CD4-positive, alpha-beta memory T cell (primary cell): ENCODE results near the gene SGMS2. TPM values are rescaled to one million over a fixed set of nuclear protein-coding genes. Genes with fewer than 3 reads are reported as not detected.

Experiments used
- CTCF ChIA-PET: fragments of 350-600 bp; sonication (Branson Sonifier 250); formaldehyde crosslinking; loops from one replicate; lab custom pipeline; 2021; ENCODE audit warnings: inconsistent platforms; ENCODE audit not compliant: partially characterized antibody; lab: Charles Lee
- POLR2A ChIA-PET: fragments of 350-600 bp; sonication (Branson Sonifier 250); formaldehyde crosslinking; loops from one replicate; lab custom pipeline; 2021; ENCODE audit not compliant: partially characterized antibody; lab: Charles Lee
- DNase-seq, 5 donors: peaks; one replicate each; pipeline versions ENCODE4 v3.0.0 to v3.0.0-alpha.2; 2020 to 2022; ENCODE audit warnings: mixed read lengths in 1 of 5
- H3K27ac ChIP-seq: one replicate; pipeline ENCODE4 v1.7.0; 2013; ENCODE audit warnings: low read depth, low read length
- H3K27me3 ChIP-seq: 2 replicates; pipeline ENCODE4 v1.7.0; 2013; ENCODE audit warnings: mild to moderate bottlenecking, low read length, moderate library complexity; ENCODE audit not compliant: insufficient read depth
- H3K36me3 ChIP-seq: 2 replicates; pipeline ENCODE4 v1.7.0; 2013; ENCODE audit warnings: mild to moderate bottlenecking, low read length, moderate library complexity; ENCODE audit not compliant: insufficient read depth
- H3K4me1 ChIP-seq: 2 replicates; pipeline ENCODE4 v1.7.0; 2013; ENCODE audit warnings: mild to moderate bottlenecking, low read length, moderate library complexity; ENCODE audit not compliant: insufficient read depth
- H3K4me3 ChIP-seq, 2 donors: one replicate each; pipeline ENCODE4 v1.7.0; 2013; ENCODE audit warnings: low read length in 2 of 2, mild to moderate bottlenecking in 1 of 2
- H3K9me3 ChIP-seq, 2 donors: one replicate each; pipeline ENCODE4 v1.7.0; 2013; ENCODE audit warnings: low read length in 2 of 2, control low read depth in 1 of 2; ENCODE audit not compliant: control insufficient read depth in 1 of 2
- H3K27ac Mint-ChIP-seq, 7 donors: one replicate each; pipeline ENCODE4 v1.8.0; 2020 to 2021; ENCODE audit warnings: mixed read lengths in 7 of 7, mild to moderate bottlenecking in 6 of 7, inconsistent platforms in 3 of 7, moderate library complexity in 3 of 7
- H3K27me3 Mint-ChIP-seq, 2 donors: one replicate each; pipeline ENCODE4 v1.8.0; 2020 to 2021; ENCODE audit warnings: mixed read lengths in 2 of 2
- H3K36me3 Mint-ChIP-seq, 2 donors: one replicate each; pipeline ENCODE4 v1.8.0; 2020 to 2021; ENCODE audit warnings: mixed read lengths in 2 of 2, inconsistent platforms in 1 of 2, mild to moderate bottlenecking in 1 of 2
- H3K4me1 Mint-ChIP-seq, 4 donors: one replicate each; pipeline ENCODE4 v1.8.0; 2020 to 2021; ENCODE audit warnings: mixed read lengths in 4 of 4, mild to moderate bottlenecking in 1 of 4
- H3K4me3 Mint-ChIP-seq, 8 donors: one replicate each; pipeline ENCODE4 v1.8.0; 2020 to 2021; ENCODE audit warnings: mixed read lengths in 8 of 8, mild to moderate bottlenecking in 7 of 8, moderate library complexity in 6 of 8, inconsistent platforms in 3 of 8
- H3K9me3 Mint-ChIP-seq, 8 donors: one replicate each; pipeline ENCODE4 v1.8.0; 2020 to 2021; ENCODE audit warnings: mixed read lengths in 8 of 8, mild to moderate bottlenecking in 5 of 8, inconsistent platforms in 3 of 8, moderate library complexity in 1 of 8
- intact Hi-C: fragments of 100-400 bp; cut with micrococcal nuclease; formaldehyde crosslinking; loops from one replicate; pipeline ENCODE4 v1.15.1; 2023
- polyA plus RNA-seq, 2 donors: library from polyadenylated mRNA; unstranded; fragments of 300-500 nt; fragmentation: Illumina TruSeq; gene quantifications; one replicate each; pipeline ENCODE4 v1.2.3, GENCODE V29; 2021
- total RNA-seq, 2 experiments: library from RNA; stranded (reverse); gene quantifications; one replicate each; pipeline ENCODE4 v1.2.3, GENCODE V29; 2021

Gene SGMS2
- total and polyA plus RNA-seq, 4 experiments from 2014 or later: 0.28 to 0.67 TPM; not detected in 2

DNA sequence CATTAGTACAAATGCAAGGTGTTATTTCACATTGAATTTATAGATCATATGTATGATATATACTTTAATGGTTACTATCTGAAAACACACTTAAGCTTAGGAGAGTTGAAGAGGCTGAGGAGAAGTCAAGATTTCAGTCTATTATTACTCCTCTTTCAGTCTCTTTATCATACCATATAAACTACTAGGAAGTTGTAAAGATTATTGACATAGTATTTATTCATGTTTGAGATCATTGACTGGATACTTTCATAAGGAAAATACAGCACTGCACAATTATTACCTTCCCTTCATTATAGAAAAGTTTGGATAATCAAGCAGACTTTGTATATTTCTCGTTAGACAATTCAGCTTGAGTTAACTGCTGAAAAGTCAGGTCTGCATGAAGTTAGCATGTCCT, 10.0 kb upstream of the SGMS2 start:
- no peaks in the 10 kb centered on the region for H3K27me3 ChIP-seq
- H3K4me1 Mint-ChIP-seq: no peaks in the 10 kb centered on the region
- no peak overlapping the region for H3K27ac ChIP-seq
- intact Hi-C loops: no loop called here
- no peaks in the 10 kb centered on the region for H3K9me3 Mint-ChIP-seq
- no peaks in the 10 kb centered on the region for H3K4me1 ChIP-seq
- ChIA-PET POLR2A (no interaction called here), CTCF (no interaction called here)
- no peaks in the 10 kb centered on the region for H3K9me3 ChIP-seq
- no peak overlapping the region for H3K27ac Mint-ChIP-seq
- H3K4me3 ChIP-seq: no peak overlapping the region
- H3K36me3 ChIP-seq: no peaks in the 10 kb centered on the region
- H3K36me3 Mint-ChIP-seq: no peaks in the 10 kb centered on the region
- H3K4me3 Mint-ChIP-seq: no peak overlapping the region
- no peak for DNase-seq
- peaks cover 4 to 8% of the 10 kb centered on the region in 2 donors for H3K27me3 Mint-ChIP-seq

DNA sequence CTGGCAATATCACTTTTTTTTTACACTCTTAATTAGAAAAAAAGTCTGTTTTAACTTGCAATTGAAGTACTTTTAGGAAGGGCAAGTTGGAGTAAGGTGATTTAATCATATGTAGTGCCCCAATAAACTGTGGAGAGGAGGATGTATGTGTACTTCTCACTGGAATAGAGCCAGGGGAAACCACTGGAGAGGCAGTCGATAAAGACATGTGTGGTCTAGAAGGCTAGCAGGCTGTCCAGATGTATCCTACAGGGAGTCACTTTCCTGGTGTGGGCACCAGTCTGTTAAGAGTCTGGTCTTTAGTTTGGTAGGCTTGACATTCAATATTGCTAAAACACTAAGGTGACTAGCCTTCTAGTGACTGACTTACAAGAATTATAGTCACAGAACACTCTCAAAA, 9.6 kb upstream of the SGMS2 start:
- H3K36me3 Mint-ChIP-seq: no peaks in the 10 kb centered on the region
- Histone ChIP-seq H3K27me3 (no peaks in the 10 kb centered on the region), H3K4me1 (no peaks in the 10 kb centered on the region), H3K4me3 (no peak overlapping the region), H3K9me3 (no peaks in the 10 kb centered on the region), H3K27ac (no peak overlapping the region), H3K36me3 (no peaks in the 10 kb centered on the region)
- no peaks in the 10 kb centered on the region for H3K4me1 Mint-ChIP-seq
- no peaks in the 10 kb centered on the region for H3K9me3 Mint-ChIP-seq
- ChIA-PET POLR2A (no interaction called here), CTCF (no interaction called here)
- DNase-seq: no peak
- no peak overlapping the region for H3K4me3 Mint-ChIP-seq
- intact Hi-C loops: no loop called here
- no peak overlapping the region for H3K27ac Mint-ChIP-seq
- H3K27me3 Mint-ChIP-seq: peaks cover 4 to 8% of the 10 kb centered on the region in 2 donors

DNA sequence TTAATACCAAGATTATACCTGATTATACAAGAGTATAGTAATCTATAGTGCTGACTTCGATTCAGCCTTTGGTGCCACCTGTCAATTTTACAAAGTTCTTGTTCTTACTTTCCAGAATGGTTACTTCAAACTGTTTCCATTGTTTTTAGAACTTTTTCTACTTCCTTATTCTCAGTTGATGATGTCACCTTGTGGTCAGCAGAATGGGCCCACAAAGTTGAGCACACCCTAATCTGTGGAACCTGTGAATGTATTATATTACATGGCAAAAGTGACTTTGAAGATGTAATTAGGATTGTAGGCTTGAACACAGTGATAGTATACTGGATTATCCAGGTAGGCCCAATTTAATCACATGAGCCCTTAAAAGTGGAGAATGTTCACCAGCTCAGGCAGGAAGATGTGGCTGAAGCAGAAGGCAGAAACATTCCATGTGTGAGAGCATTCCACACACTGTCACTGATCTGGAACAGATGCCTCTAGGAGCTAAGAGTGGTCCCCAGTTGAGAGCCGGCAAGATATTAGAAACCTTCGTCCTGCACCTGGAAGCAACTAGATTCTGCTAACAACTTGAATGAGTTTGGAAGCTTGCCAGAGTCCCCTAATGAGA, 6.3 kb upstream of the SGMS2 start:
- H3K4me3 ChIP-seq: no peak overlapping the region
- intact Hi-C loops: no loop called here
- ChIA-PET CTCF (no interaction called here), POLR2A (no interaction called here)
- Mint-ChIP-seq H3K27me3 (peaks cover 8 to 12% of the 10 kb centered on the region in 2 donors), H3K9me3 (no peaks in the 10 kb centered on the region), H3K4me1 (no peaks in the 10 kb centered on the region), H3K36me3 (no peaks in the 10 kb centered on the region), H3K27ac (no peak overlapping the region), H3K4me3 (no peak overlapping the region)
- H3K9me3 ChIP-seq: no peaks in the 10 kb centered on the region
- no peak overlapping the region for H3K27ac ChIP-seq
- H3K36me3 ChIP-seq: no peaks in the 10 kb centered on the region
- H3K27me3 ChIP-seq: no peaks in the 10 kb centered on the region
- H3K4me1 ChIP-seq: no peaks in the 10 kb centered on the region
- DNase-seq: no peak

DNA sequence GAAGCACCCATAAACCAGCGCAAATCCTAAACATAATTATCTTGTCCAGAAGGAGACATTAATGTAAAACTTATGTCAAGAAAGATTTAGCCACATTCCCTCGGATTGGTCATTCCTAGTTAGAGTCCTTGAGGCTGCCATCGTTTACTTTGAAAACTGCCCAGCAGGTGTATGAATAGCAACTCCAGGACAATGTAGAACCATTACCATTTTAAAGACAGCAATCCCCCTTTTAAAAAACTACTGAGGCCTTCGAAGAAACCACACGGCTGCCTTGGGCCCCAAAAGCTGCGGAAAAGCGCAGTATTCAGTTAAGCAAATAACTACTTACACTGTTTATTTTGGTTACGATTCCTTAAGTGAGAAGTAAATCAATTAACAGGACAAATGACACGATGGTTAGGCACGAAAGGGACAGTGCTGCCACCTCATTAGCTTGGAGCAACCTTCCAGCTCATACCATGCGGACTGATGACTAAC, 822 bp upstream of the SGMS2 start:
- H3K27ac ChIP-seq: no peak overlapping the region
- Mint-ChIP-seq H3K27me3 (peaks cover 23 to 35% of the 10 kb centered on the region in 2 donors), H3K4me1 (peaks cover 3 to 15% (median 11%) of the 10 kb centered on the region in 4 donors), H3K9me3 (no peaks in the 10 kb centered on the region), H3K36me3 (no peaks in the 10 kb centered on the region), H3K27ac (no peak overlapping the region), H3K4me3 (peak overlapping the region in 6 of 8 donors; percentile 1 to 84 (median 4))
- POLR2A ChIA-PET: no interaction called here
- H3K27me3 ChIP-seq: no peaks in the 10 kb centered on the region
- no peak for DNase-seq
- intact Hi-C loops: no loop called here
- H3K4me3 ChIP-seq: no peak overlapping the region
- no peaks in the 10 kb centered on the region for H3K4me1 ChIP-seq
- CTCF ChIA-PET: no interaction called here
- no peaks in the 10 kb centered on the region for H3K36me3 ChIP-seq
- H3K9me3 ChIP-seq: no peaks in the 10 kb centered on the region

DNA sequence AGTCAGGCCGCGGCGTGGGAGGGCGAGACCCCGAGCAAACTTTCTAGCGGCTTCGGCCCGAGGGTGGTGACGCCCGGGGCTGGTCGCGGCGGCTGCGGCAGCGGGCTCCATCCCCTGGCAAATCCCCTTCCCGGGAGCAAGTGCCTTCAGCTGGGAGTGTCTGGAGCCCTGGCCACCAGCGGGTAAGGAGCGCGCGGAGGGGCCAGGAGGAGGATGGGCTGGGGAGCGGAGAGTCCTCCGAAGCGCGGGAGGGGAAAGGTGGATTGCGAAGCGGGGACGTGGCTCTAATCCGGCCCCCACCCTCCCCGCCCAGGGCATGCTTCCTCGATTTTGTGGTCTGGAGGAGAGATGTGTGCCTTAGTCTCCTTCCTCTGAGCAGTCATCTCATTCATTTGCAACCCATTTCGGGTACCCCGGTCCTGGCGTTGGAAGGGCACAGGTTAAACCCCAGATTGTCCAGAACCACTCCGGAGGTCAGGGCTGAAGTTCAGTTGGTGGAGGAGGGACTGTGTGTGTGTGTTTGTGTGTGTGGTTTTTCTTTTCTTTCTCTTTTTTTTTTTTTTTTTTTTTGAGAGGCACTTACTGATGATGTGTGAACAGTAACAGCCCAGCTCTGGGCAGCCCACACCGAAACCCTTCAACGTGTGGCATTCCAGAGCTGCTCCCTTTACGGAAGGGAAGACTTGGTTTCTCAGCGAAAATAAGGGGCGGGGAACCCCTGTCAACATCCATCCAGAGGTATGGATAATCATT, 516 bp downstream of the SGMS2 start:
- DNase-seq: peak in 1 of 5 donors; percentile 0

DNA sequence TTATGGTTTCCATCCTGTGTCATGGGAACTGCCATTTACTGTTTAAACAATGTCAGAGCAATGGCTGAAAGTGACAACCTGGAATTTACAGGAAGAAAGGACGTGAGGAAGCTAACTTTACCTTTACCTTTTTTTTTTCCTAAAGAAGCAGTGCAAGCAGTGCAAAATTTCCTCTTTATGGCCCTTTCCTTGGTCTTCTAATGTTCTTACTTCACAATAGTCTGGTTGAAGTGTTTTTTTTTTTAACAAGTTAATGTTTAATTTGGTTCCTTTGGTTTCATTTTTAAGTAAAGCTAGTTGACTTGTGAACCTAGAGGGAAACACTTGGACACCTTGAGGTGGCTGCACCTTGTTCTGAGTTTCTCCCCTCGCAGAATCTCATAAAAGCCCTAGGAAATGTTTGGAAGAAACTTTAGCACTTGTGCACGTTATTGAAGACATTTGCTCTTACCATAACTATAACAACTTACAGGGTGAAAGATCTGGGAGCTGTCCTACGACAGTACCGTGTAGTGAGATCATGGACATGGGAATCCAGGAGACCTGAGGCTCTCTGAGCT, 1.8 kb downstream of the SGMS2 start:
- H3K4me3 Mint-ChIP-seq: no peak overlapping the region

More for the DNA sequence above, 516 bp downstream of the SGMS2 start:
- peaks cover 27 to 37% of the 10 kb centered on the region in 2 donors for H3K27me3 Mint-ChIP-seq
- no peak overlapping the region for H3K4me3 ChIP-seq
- peak overlapping the region; percentile 21 to 74 (median 56) for H3K4me3 Mint-ChIP-seq
- intact Hi-C loops: no loop called here
- H3K9me3 Mint-ChIP-seq: no peaks in the 10 kb centered on the region
- no peaks in the 10 kb centered on the region for H3K27me3 ChIP-seq
- H3K27ac ChIP-seq: no peak overlapping the region
- CTCF ChIA-PET: no interaction called here
- H3K36me3 ChIP-seq: no peaks in the 10 kb centered on the region
- no peaks in the 10 kb centered on the region for H3K4me1 ChIP-seq
- H3K4me1 Mint-ChIP-seq: peaks cover 3 to 15% (median 11%) of the 10 kb centered on the region in 4 donors
- no peaks in the 10 kb centered on the region for H3K9me3 ChIP-seq
- no peaks in the 10 kb centered on the region for H3K36me3 Mint-ChIP-seq
- no peak overlapping the region for H3K27ac Mint-ChIP-seq
- POLR2A ChIA-PET: no interaction called here

DNA sequence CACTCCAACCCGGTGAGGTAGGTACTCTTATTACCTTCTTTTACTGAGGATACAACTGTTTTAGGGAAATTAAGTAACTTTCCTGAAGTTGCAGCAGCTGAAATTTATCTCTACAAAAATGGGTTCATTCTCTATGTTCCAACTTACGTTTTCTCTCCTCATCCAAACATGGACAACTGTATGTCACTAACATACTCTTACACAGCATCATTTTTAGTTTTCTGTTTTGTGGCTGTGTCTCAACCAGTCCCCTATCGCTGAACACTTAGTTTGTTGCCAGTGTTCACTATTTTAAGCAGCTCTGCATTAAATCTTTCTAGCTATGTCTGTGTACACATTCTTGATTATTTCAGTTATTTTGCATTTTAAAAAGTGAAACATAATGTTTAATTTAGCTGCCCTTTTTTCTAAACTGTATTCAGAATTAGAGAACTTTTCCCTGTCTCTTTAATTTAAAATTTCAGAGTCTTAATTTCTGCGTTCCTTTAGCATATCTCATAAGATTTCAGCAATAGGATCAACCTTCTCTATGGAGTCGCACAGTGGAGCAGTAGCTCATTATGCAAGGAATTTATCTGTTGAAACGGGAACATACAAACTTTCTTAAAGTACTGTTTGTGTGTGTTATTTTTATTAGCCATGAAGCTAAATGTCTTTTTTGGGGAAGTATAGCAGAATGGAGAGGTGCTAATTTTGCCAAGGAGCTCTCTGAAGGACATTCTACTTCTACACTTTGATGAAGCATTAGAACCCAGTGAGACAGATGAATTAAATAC, 3.8 kb downstream of the SGMS2 start:
- peaks cover 0 to 2% (median 0%) of the 10 kb centered on the region in 8 donors for H3K9me3 Mint-ChIP-seq
- H3K27me3 Mint-ChIP-seq: peaks cover 27% of the 10 kb centered on the region in 2 donors
- POLR2A ChIA-PET: no interaction called here

More for the DNA sequence above, 1.8 kb downstream of the SGMS2 start:
- peaks cover 0 to 2% (median 0%) of the 10 kb centered on the region in 8 donors for H3K9me3 Mint-ChIP-seq
- H3K36me3 Mint-ChIP-seq: no peaks in the 10 kb centered on the region
- ChIA-PET POLR2A (no interaction called here), CTCF (no interaction called here)
- no peak for DNase-seq
- H3K27me3 ChIP-seq: no peaks in the 10 kb centered on the region
- no peaks in the 10 kb centered on the region for H3K9me3 ChIP-seq
- no peak overlapping the region for H3K27ac ChIP-seq
- H3K36me3 ChIP-seq: no peaks in the 10 kb centered on the region
- H3K4me1 Mint-ChIP-seq: peaks cover 3 to 15% (median 11%) of the 10 kb centered on the region in 4 donors
- H3K27me3 Mint-ChIP-seq: peaks cover 33 to 37% of the 10 kb centered on the region in 2 donors
- H3K4me3 ChIP-seq: no peak overlapping the region
- H3K27ac Mint-ChIP-seq: no peak overlapping the region
- no peaks in the 10 kb centered on the region for H3K4me1 ChIP-seq
- intact Hi-C loops: no loop called here

More for the DNA sequence above, 3.8 kb downstream of the SGMS2 start:
- Mint-ChIP-seq H3K4me3 (no peak overlapping the region), H3K27ac (no peak overlapping the region), H3K4me1 (peaks cover 3 to 15% (median 11%) of the 10 kb centered on the region in 4 donors), H3K36me3 (no peaks in the 10 kb centered on the region)
- Histone ChIP-seq H3K27ac (no peak overlapping the region), H3K4me1 (no peaks in the 10 kb centered on the region), H3K9me3 (no peaks in the 10 kb centered on the region), H3K27me3 (no peaks in the 10 kb centered on the region), H3K4me3 (no peak overlapping the region), H3K36me3 (no peaks in the 10 kb centered on the region)
- intact Hi-C loops: no loop called here
- no peak for DNase-seq
- CTCF ChIA-PET: no interaction called here
